Stimulated activated CD8-positive, alpha-beta memory T cell treated with anti-CD3 and anti-CD28 coated beads, Interleukin-12 subunit alpha, Interleukin-12 subunit beta, amount 100 ng/mL, for 4 hours (primary cell): Measurements from ENCODE around the gene CYB5R3.
A peak's percentile ranks its signal among the peaks of the same experiment; 100 is the strongest.
"Not testable (repeated sequence)": the region's sequence is repeated elsewhere in the genome, so short reads cannot be mapped to it uniquely, and the experiment has no call there.

Experiments used
- DNase-seq: peaks from one replicate; pipeline ENCODE4 v3.0.0-alpha.2; 2020; ENCODE audit warnings: low read depth

The CYB5R3 gene

DNA sequence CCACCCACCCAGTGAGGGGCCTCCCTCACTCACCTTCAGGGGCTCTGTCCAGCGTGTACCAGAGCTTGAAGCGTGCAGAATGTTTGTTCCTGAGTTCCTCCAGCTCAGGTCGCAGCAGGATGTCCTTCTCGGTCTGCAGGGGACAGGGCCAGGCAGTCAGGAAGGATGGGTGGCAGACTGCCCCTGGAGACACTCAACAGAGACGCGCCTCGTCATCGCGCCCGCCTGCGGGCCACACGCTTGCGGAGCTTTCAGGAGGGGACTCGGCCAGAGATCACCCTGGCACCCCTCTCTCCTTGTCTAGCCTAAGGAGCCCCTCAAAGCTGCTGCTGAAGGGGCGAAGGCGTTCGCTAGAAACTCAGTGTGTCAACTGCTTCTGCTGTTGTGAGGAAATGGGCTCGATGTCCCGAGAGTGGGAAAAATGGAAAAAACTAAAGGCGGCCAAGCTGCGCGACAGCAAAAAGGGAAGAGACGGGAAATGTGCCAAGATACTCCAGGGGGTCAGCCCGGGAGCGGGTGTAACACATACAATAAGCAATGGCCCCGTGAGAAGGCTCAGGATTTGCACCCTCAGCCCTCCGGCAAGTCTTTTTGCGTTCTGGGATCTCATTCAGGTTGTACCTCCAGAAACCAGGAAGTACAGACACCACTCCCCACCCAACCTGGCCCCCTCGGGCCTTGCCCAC lies 25.3 kb downstream of the CYB5R3 start:
- no peak for DNase-seq

GRCh38 chr22:42623301-42623751 lies 25.9 kb downstream of the CYB5R3 start:
- DNase-seq: no peak

DNA sequence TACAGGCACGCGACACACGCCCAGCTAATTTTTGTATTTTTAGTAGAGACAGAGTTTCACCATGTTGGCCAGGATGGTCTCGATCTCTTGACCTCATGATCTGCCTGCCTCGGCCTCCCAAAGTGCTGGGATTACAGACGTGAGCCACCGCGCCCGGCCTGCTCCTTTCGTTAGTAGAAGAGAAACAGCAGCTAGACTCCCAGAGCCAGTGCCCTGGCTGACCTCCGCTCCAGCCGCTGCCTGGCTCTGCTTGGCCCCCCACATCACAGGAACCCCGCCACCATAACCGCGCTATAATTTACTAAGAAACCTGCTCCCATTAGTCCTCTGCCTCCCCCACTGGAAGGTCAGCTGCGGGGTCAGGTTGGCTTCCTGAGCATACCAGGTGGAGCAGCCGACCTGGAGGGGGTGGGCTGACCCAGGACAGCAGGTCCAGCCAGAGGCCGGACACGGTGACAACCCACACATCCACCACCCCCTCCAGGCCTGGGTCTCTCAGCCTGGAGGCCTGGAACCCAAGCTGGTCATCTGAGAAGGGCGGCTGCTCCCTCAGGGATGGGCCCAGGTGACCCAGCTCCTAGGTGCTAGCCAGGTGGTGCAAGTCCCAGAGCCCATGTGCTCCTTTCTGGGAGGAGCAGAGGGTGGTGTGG lies 27.0 kb downstream of the CYB5R3 start:
- DNase-seq: no peak

DNA sequence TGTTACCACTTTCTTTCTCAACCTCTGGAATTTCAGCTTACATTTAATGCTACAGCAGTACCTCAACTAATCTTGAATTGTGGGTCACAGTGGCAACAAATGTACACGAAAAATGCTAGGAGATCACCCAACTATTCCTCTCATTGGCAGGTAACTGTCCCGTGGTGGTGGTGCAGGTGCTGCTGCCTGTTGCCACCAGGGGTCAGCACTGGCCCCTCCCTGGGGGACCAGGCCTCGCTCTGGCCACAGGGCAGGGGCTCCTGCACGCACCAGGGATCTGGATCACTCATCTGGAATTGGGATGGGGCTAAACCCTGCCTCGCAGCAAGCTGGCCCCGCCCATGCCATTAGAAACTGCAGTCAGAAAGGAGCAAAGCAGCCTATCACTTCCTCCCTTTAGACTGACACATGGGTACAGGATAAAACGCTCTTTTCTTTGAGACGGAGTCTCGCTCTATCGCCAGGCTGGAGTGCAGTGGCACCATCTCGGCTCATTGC lies 27.6 kb downstream of the CYB5R3 start:
- DNase-seq: peak; percentile 15

- DNase-seq: no peak
Measured at GRCh38 chr22:42620084-42620483, 29.1 kb downstream of the CYB5R3 start.

DNA sequence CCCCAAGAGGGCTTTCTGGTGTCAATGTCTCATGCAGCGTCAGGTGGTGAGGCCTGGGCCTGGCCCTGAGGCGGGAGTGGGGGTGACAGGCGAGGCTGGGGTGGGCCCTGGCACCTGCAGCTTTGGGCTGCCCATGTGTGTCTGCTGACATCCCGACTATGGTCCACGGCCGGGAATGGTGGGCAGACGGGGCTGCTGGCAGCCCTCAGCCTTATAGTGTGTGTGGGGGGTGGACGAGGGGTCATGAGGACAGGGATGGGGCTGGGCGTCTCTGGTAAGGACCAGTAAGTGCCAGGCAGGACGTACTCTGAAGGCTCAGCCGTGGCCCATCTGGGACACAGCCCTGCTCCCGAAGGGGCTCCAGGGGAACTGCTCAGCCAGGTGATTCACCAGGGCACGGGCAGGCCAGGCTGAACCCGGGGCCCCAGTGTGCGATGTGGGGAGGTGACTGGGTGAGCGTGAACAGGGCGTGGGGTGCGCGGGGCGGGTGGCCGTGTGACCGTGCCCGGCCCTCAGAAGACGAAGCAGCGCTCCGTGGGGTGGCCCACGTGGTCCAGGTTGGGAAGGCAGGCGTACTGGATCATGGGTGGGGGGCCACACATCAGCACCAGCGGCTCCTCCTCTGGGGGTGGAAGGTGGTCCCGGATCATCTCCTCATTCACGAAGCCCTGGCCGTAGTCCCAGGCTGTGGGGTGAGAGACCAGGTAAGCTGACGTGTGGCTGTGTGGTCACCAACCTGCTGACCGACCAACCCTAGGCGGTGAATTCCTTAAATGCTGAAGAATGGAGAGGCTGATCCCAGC lies 29.7 kb downstream of the CYB5R3 start:
- DNase-seq: no peak

- no peak for DNase-seq
Measured at GRCh38 chr22:42617155-42617983, 31.8 kb downstream of the CYB5R3 start.

GRCh38 chr22:42615860-42616175 lies 33.4 kb downstream of the CYB5R3 start:
- not testable (repeated sequence) for DNase-seq

DNA sequence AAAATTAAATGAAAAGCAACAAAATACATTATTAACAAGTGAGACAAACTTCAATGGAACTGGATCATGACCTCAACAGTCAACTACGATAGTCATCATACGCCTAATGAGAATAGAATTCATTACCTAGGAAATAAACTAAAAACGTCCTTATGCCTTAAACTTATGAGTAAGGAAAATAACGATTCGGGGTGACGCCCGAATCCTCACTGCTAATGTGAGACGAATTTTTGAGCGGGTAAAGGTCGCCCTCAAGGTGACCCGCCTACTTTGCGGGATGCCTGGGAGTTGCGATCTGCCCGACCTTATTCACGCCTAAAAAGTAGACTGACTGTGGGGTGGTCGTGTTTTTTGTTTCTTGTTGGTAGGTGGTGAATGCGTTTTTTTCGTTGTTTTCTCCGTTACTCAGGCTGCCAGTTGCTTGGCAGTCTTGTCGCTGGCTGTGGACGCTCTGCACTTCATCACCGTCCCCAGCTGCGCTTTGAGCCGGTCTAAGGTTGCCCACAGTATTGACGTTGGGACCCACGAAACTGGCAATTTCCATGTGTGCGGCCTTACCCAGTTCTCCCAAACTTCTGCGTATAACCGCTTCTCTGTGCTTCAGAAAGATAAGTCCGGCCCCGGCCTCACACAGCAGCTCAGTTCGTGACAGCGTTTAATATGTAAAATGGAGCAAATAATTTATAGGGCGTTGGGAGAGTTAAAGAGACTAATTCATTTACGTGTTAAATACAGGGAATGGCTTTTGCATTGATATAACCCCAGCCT lies 33.9 kb downstream of the CYB5R3 start:
- DNase-seq: peak; percentile 67

GRCh38 chr22:42614312-42615091 lies 34.7 kb downstream of the CYB5R3 start, which contains the start of gene POLDIP3:
POLDIP3 (minus strand) TSS chr22:42614883; CDS start chr22:42614857, 26 bp downstream.
- peak; percentile 98 for DNase-seq

GRCh38 chr22:42613872-42614301 lies 35.3 kb downstream of the CYB5R3 start:
- no peak for DNase-seq

GRCh38 chr22:42612336-42612735 lies 36.9 kb downstream of the CYB5R3 start:
- no peak for DNase-seq

DNA sequence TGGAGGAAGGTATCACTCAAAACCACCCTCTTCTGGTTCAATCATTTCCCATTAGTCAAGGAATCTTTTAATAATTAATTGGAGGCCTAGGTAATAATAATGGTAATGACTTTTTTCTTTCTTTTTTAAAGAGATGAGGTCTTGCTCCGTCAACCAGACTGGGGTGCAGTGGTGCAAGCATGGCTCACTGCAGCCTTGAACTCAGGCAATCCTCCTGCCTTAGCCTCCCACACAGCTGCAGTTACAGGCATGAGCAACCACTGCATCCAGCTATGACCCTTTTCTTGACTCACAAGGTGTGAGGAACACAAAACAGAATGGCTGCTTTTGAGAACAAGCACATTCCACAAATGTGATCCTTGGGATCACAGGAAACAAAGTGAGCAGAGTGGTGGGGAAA lies 38.1 kb downstream of the CYB5R3 start:
- DNase-seq: no peak

DNA sequence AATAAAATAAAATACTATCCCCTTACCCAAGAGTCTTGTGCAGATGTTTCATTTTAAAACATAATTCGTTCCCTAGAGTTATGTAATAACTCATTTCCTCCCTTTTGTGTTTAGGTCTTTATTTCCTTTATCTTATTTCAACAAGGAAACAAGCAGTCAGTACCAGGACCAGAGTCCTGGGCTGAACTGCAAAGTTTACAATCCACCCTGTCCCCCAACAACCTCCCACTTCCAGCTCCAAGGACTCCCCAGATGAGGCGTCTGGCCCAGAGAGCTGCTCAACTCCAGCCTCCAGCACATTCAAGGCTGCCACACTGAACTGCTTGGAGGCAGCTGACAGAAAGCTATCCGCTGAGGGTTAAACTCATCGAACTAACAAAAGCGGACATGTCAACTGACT lies 39.0 kb downstream of the CYB5R3 start:
- no peak for DNase-seq

DNA sequence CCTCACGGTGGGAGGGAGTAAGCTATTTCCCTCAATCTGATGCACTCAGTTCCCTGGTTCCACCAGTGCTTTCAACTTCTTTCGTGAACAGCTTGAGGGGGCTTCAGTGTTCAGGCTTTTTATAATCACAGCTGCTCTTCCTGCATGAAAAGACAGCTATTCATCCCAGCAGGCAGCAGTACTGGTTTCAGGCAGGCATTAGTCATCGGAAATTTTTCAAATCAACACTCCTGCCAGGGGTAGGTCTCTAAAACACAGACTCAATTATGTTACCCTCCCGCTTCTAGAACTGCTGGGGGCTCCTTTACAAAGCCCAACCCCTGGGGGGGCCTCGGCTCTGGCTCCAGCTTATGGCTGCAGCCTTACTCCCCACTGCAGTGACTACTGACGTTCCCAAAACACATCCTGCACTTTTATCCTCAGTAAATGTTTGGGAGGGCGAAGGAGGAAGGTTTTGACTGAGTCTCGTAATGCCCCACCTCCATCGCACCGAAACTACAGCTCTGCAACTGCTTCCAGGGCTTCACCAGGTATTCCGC lies 40.3 kb downstream of the CYB5R3 start:
- no peak for DNase-seq

DNA sequence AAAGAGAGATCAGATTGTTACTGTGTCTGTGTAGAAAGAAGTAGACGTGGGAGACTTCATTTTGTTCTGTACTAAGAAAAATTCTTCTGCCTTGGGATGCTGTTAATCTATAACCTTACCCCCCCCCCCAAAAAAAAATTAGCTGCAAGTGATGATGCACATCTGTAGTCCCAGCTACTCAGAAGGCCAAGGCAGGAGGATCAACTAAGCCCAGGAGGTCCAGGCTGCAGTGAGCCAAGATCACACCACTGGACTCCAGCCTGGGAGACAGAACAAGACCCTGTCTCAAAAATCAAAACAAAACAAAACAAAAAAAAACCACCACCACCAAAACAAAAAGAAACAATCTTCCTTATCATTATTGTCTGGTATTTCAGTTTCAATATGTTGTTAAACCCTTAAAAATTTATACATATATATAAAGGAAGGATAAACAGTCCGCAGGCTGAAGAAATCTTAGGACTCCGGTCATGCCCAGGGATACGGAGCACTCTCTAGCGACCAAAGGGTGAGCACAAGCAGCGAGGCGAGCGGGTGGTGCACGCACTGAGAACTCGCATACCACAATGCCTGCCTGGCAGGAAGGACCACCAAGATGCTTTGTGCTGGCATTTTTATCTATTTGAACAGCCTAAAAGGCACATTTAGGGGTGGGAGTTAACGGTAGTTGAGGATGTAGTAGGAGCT lies 40.9 kb downstream of the CYB5R3 start:
- no peak for DNase-seq

DNA sequence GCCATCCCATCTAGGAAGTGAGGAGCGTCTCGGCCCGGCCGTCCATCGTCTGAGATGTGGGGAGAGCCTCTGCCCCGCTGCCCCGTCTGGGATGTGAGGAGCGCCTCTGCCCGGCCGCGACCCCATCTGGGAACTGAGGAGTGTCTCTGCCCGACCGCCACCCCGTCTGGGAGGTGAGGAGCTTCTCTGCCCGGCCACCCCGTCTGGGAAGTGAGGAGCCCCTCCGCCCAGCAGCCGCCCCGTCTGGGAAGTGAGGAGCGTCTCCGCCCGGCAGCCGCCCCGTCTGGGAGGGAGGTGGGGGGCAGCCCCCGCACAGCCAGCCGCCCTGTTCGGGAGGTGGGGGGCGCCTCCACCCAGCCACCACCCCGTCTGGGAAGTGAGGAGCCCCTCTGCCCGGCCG lies 41.6 kb downstream of the CYB5R3 start:
- not testable (repeated sequence) for DNase-seq

GRCh38 chr22:42604403-42604802 lies 44.8 kb downstream of the CYB5R3 start:
- DNase-seq: no peak

DNA sequence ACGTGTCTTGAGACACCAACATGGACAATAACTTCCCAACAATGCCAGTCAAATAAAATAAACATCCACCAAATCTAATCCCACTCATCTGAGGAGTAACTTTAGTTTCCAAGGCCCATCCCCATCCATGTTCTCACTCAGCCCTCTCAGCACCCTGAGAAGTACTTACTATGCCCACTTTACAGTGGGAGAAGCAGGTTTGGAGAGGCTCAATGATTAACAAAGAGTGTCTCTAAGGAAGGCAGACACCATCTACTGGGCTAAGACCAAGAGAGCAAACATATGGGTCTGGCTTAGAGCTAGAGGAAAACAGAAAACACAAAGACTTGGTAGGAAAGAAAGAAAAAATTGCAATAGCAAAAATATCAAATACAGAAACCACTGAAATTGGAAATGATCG lies 45.8 kb downstream of the CYB5R3 start:
- no peak for DNase-seq
